Cardiac fibroblast (primary cell): ENCODE measurements around the gene SH3RF1.

ENCODE experiments used
- DNase-seq, 2 donors: peaks; one replicate each; pipeline versions ENCODE4 v3.0.0 to v3.0.0-alpha.2; 2010; ENCODE audit warnings: low read depth in 2 of 2
- H3K4me3 ChIP-seq, 2 donors: replicated peaks in 1 of 2; 1 replicate in 1 of 2; 2 replicates in 1 of 2; pipeline ENCODE4 v1.5.1; 2011; ENCODE audit warnings: low read depth in 2 of 2, low read length in 2 of 2, mild to moderate bottlenecking in 2 of 2, moderate library complexity in 1 of 2
- CTCF ChIP-seq: IDR thresholded peaks from one replicate; pipeline ENCODE4 v1.5.1; 2011; ENCODE audit warnings: low read depth, mild to moderate bottlenecking, low read length, inconsistent platforms

The SH3RF1 gene

GRCh38 chr4:169266661-169267060, 4.1 kb downstream of the SH3RF1 start:
- no peak for TF ChIP-seq CTCF
- H3K4me3 ChIP-seq: no peak overlapping the region
- no peak for DNase-seq

GRCh38 chr4:169266081-169266480, 4.7 kb downstream of the SH3RF1 start:
- no peak for TF ChIP-seq CTCF
- H3K4me3 ChIP-seq: no peak overlapping the region
- DNase-seq: peak in 1 of 2 donors; percentile 66

- H3K4me3 ChIP-seq: no peak overlapping the region
- no peak for DNase-seq
- no peak for TF ChIP-seq CTCF
Measured at GRCh38 chr4:169263791-169264392, 6.9 kb downstream of the SH3RF1 start.

GRCh38 chr4:169260217-169260866, 10.4 kb downstream of the SH3RF1 start:
- H3K4me3 ChIP-seq: no peak overlapping the region
- no peak for TF ChIP-seq CTCF
- no peak for DNase-seq

- no peak for TF ChIP-seq CTCF
- DNase-seq: no peak
- H3K4me3 ChIP-seq: no peak overlapping the region
Measured at GRCh38 chr4:169259271-169259670, 11.5 kb downstream of the SH3RF1 start.

GRCh38 chr4:169258141-169258540, 12.6 kb downstream of the SH3RF1 start:
- DNase-seq: no peak
- H3K4me3 ChIP-seq: no peak overlapping the region
- TF ChIP-seq CTCF: no peak
